Smooth muscle cell (in vitro differentiated cells): ENCODE results near the gene AKT1. TPM values are rescaled to one million over a fixed set of nuclear protein-coding genes. Genes with fewer than 3 reads are reported as not detected.

Experiments used
- DNase-seq: peaks from one replicate; lab custom pipeline; 2025; ENCODE audit not compliant: unreplicated experiment; lab: John Stamatoyannopoulos, UW
- H2AFZ ChIP-seq: fragments of 200-600 bp; sonication (generic); 2 replicates; pipeline ENCODE4 v1.6.0; 2016; ENCODE audit warnings: antibody characterized with exemption, low read depth, mild to moderate bottlenecking
- H3F3A ChIP-seq: fragments of 200-600 bp; sonication (generic); 2 replicates; pipeline ENCODE4 v1.6.0; 2017; ENCODE audit warnings: antibody characterized with exemption, low read depth
- H3K27ac ChIP-seq: fragments of 200-600 bp; sonication (generic); 2 replicates; pipeline ENCODE4 v1.5.1; 2016; ENCODE audit warnings: low read depth, mild to moderate bottlenecking
- H3K27me3 ChIP-seq: fragments of 200-600 bp; sonication (generic); 2 replicates; pipeline ENCODE4 v1.6.1; 2016; ENCODE audit warnings: low read depth, mild to moderate bottlenecking
- H3K36me3 ChIP-seq: fragments of 200-600 bp; sonication (generic); 2 replicates; pipeline ENCODE4 v1.5.1; 2016; ENCODE audit warnings: low read depth
- H3K4me1 ChIP-seq: fragments of 200-600 bp; sonication (generic); 2 replicates; pipeline ENCODE4 v1.5.1; 2016; ENCODE audit warnings: low read depth
- H3K4me2 ChIP-seq: fragments of 200-600 bp; sonication (generic); 2 replicates; pipeline ENCODE4 v1.6.0; 2016; ENCODE audit warnings: mild to moderate bottlenecking
- H3K4me3 ChIP-seq: fragments of 200-600 bp; sonication (generic); 2 replicates; pipeline ENCODE4 v1.5.1; 2016; ENCODE audit warnings: mild to moderate bottlenecking
- H3K79me2 ChIP-seq: fragments of 200-600 bp; sonication (generic); 2 replicates; pipeline ENCODE4 v1.6.0; 2016; ENCODE audit warnings: low read depth, mild to moderate bottlenecking
- H3K9ac ChIP-seq: fragments of 200-600 bp; sonication (generic); 2 replicates; pipeline ENCODE4 v1.6.0; 2016; ENCODE audit warnings: low read depth
- H3K9me3 ChIP-seq: fragments of 200-600 bp; sonication (generic); replicated peaks from 2 replicates; pipeline ENCODE4 v1.5.1; 2016; ENCODE audit warnings: low read depth
- H4K20me1 ChIP-seq: fragments of 200-600 bp; sonication (generic); 2 replicates; pipeline ENCODE4 v1.6.0; 2016; ENCODE audit warnings: low read depth
- WGBS: methylation state at CpG from one replicate; pipeline ENCODE4 v1.1.7; 2016; ENCODE audit warnings: low lambda C conversion rate; 5-methylcytosine and 5-hydroxymethylcytosine counted together
- polyA plus RNA-seq: library from polyadenylated mRNA; unstranded; fragments of >200 nt; fragmentation: Nextera tagmentation; extraction: Ambion mirVana; gene quantifications from 2 replicates; pipeline ENCODE4 v1.2.1, GENCODE V29; 2016
- total RNA-seq: library from RNA; depleted of rRNA; stranded (reverse); fragments of >200 nt; gene quantifications from 2 replicates; pipeline ENCODE4 v1.2.3, GENCODE V29; 2014
- TF ChIP-seq, protein P1 (sequence below): fragments of 200-600 bp; sonication (generic); IDR thresholded peaks from 2 replicates; pipeline ENCODE4 v1.5.1; 2017; ENCODE audit warnings: borderline replicate concordance, mild to moderate bottlenecking, antibody characterized with exemption; ENCODE audit not compliant: insufficient read depth, poor library complexity, severe bottlenecking

AKT1 gene
- total and polyA plus RNA-seq, 2 experiments from 2014 or later: 99.9 to 189 TPM

- 89% methylated on average over 15 of the region's 15 CpGs for WGBS
- H2AFZ ChIP-seq: no peak overlapping the region
- peaks cover 9% of the 10 kb centered on the region for H4K20me1 ChIP-seq
- H3F3A ChIP-seq: peaks cover 9% of the 10 kb centered on the region
- no peak for DNase-seq
- no peaks in the 10 kb centered on the region for H3K36me3 ChIP-seq
- H3K9ac ChIP-seq: no peak overlapping the region
- no peaks in the 10 kb centered on the region for H3K27me3 ChIP-seq
- H3K79me2 ChIP-seq: no peaks in the 10 kb centered on the region
- no peaks in the 10 kb centered on the region for H3K9me3 ChIP-seq
- H3K4me1 ChIP-seq: peaks cover 13% of the 10 kb centered on the region
- H3K27ac ChIP-seq: no peak overlapping the region
- TF ChIP-seq, protein P1, sequence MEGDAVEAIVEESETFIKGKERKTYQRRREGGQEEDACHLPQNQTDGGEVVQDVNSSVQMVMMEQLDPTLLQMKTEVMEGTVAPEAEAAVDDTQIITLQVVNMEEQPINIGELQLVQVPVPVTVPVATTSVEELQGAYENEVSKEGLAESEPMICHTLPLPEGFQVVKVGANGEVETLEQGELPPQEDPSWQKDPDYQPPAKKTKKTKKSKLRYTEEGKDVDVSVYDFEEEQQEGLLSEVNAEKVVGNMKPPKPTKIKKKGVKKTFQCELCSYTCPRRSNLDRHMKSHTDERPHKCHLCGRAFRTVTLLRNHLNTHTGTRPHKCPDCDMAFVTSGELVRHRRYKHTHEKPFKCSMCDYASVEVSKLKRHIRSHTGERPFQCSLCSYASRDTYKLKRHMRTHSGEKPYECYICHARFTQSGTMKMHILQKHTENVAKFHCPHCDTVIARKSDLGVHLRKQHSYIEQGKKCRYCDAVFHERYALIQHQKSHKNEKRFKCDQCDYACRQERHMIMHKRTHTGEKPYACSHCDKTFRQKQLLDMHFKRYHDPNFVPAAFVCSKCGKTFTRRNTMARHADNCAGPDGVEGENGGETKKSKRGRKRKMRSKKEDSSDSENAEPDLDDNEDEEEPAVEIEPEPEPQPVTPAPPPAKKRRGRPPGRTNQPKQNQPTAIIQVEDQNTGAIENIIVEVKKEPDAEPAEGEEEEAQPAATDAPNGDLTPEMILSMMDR: no peak
- no peak overlapping the region for H3K4me2 ChIP-seq
- H3K4me3 ChIP-seq: no peak overlapping the region
Observed at GRCh38 chr14:104803912-104804410, 8.4 kb upstream of the AKT1 start.

GRCh38 chr14:104803280-104803911, 7.8 kb upstream of the AKT1 start:
- TF ChIP-seq, protein P1: no peak
- Histone ChIP-seq H3K79me2 (no peaks in the 10 kb centered on the region), H3F3A (peaks cover 11% of the 10 kb centered on the region), H3K27ac (no peak overlapping the region), H3K9ac (no peak overlapping the region), H3K9me3 (no peaks in the 10 kb centered on the region), H3K4me2 (no peak overlapping the region), H4K20me1 (peaks cover 9% of the 10 kb centered on the region), H3K36me3 (no peaks in the 10 kb centered on the region), H3K4me1 (peaks cover 13% of the 10 kb centered on the region), H2AFZ (no peak overlapping the region), H3K27me3 (no peaks in the 10 kb centered on the region), H3K4me3 (no peak overlapping the region)
- DNase-seq: no peak
- WGBS: 88% methylated on average over 19 of the region's 19 CpGs

- Histone ChIP-seq H3K9ac (no peak overlapping the region), H3K9me3 (no peaks in the 10 kb centered on the region), H3K79me2 (no peaks in the 10 kb centered on the region), H3K27ac (no peak overlapping the region), H3K4me3 (no peak overlapping the region), H2AFZ (no peak overlapping the region), H3K36me3 (no peaks in the 10 kb centered on the region), H3K4me2 (no peak overlapping the region), H3K4me1 (peaks cover 13% of the 10 kb centered on the region), H4K20me1 (peaks cover 9% of the 10 kb centered on the region), H3K27me3 (no peaks in the 10 kb centered on the region), H3F3A (peaks cover 16% of the 10 kb centered on the region)
- TF ChIP-seq, protein P1: no peak
- DNase-seq: no peak
- WGBS: 94% methylated on average over 19 of the region's 20 CpGs
Observed at GRCh38 chr14:104802394-104803184, 7.0 kb upstream of the AKT1 start.
